ENCODE results near the gene BRWD1.

The BRWD1 gene

DNA sequence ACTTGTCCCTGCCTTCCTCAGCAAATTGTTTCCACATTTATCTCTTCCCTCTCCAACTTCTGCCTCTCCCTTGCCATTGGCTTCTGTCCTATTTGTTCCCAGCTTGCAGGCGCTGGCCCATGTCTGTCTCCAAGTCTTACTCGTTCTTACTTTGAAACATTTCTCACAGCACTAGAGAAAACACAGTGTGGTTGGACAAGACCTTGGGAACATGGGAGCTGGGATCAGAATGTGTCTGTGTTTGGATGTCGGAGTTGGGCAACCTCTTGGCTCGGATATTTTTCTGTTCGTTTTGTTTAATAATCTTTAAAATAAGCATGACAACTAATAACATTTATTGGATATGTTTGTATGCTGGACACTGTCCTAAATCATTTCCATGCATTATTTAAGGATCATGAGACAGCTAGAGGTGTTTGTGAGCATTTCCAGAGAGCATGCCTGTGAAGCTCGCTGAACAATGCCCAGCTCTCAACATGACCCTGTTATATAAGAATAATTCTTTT is 5.9 kb upstream of the BRWD1 start:
- TF ChIP-seq, protein P1, sequence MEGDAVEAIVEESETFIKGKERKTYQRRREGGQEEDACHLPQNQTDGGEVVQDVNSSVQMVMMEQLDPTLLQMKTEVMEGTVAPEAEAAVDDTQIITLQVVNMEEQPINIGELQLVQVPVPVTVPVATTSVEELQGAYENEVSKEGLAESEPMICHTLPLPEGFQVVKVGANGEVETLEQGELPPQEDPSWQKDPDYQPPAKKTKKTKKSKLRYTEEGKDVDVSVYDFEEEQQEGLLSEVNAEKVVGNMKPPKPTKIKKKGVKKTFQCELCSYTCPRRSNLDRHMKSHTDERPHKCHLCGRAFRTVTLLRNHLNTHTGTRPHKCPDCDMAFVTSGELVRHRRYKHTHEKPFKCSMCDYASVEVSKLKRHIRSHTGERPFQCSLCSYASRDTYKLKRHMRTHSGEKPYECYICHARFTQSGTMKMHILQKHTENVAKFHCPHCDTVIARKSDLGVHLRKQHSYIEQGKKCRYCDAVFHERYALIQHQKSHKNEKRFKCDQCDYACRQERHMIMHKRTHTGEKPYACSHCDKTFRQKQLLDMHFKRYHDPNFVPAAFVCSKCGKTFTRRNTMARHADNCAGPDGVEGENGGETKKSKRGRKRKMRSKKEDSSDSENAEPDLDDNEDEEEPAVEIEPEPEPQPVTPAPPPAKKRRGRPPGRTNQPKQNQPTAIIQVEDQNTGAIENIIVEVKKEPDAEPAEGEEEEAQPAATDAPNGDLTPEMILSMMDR (IDR thresholded peaks at IDR 0.05; ENCODE audit: insufficient read depth, low read depth, low read length, missing control alignments): no peak
- no peak for DNase-seq (ENCODE audit: low read depth)
- no peak overlapping the region for H3K4me3 ChIP-seq (ENCODE audit: low read depth, low read length)

DNA sequence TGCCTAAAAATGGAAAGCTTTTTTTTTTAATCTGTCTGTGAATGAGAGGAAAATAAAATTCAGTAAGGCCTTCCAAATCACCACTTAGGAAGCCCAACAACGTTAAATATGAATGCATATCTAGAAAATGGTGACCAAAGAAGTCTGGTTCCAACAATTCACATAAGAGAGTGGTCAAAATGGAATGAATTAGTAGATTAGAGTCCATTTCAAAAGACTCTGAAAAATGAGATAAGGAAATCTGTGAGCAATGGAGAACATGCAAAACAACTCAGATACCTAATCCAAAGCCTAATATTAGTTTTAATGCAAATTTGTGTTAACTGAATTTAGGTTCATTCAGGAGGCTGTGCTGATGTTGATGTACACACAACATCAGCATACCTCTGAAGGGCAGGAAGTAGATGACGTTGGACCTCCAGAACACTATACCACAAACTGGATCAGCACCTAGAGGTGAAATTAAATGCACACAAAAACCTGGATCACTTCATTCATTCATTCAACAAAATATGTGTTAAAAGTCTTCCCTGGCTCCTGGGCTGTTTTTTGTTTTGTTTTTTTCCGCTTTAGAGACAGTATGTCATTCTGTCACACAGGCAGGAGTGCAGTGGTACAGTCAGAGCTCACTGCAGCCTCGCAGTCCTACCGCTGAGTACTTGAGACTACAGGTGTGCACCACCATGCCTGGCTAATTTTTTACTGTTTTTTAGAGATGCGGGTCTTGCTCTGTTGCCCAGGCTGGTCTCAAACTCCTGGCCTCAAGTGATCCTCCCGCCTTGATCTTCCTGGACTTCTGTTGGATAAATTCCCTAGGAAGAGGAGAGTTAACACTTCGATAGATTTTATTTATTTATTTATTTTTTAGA is 4.9 kb upstream of the BRWD1 start:
- H3K4me3 ChIP-seq (ENCODE audit: low read depth, low read length): no peak overlapping the region
- TF ChIP-seq, protein P1 (IDR thresholded peaks at IDR 0.05; ENCODE audit: insufficient read depth, low read depth, low read length, missing control alignments): no peak
- DNase-seq (ENCODE audit: low read depth): no peak

DNA sequence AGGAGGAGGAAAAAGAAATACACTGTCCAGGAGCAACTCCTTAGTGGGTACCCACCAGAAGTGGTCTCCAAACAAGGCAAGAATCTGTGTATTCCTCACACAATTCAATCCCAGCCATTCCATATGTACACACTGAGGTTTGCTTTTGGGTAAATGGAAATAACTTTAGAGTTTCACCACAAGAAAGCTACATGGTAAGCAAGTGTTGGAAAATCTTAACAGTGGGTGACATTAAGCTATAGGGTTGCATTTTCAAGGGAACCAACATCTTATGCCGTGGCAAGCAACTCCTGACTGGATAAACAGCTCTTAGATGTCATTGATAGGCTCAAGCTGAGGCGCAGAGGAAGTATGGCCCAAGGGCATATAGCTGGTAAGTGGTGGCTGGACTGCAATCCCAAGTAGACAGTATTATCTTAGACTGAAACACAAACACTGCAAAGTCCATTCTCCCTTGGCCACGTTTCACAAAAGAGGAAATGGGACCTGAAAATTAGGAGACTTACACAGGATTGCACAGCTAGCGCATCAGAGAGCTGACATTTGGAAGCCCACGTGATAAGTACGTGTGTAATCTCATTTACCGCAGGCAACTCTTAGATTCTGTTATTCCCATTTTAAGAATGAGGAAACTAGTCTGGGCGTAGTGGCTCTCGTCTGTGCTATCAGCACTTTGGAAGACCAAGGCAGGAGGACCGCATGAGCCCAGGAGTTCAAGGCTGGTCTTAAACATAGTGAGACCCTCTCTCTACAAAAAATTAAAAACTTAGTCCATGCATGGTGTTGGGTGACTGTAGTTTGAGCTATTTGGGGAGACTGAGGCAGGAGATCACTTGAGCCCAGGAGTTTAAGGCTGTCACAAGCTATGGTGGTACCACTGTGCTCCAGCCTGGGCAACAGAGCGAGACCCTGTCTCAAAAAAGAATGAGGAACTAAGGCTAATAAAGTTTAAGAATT is 4.0 kb upstream of the BRWD1 start:
- TF ChIP-seq, protein P1 (IDR thresholded peaks at IDR 0.05; ENCODE audit: insufficient read depth, low read depth, low read length, missing control alignments): no peak
- DNase-seq (ENCODE audit: low read depth): no peak
- H3K4me3 ChIP-seq (ENCODE audit: low read depth, low read length): no peak overlapping the region

DNA sequence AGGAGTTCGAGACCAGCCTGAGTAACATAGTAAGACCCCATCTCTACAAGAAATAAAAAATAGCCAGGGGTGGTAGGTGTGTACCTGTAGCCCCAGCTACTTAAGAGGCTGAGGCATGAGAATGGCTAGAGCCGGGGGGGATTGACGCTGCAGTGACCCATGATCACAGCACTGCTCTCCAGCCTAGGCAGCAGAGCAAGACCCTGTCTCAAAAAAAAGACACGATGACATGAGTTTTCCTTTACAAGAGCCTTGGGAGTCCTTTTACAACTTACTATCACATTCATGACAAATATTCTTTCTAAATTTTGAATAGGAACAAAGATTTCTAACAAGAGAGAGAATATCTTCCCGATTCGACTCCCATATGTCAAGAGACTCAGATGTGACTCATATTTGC is 3.3 kb upstream of the BRWD1 start:
- TF ChIP-seq, protein P1 (IDR thresholded peaks at IDR 0.05; ENCODE audit: insufficient read depth, low read depth, low read length, missing control alignments): no peak
- H3K4me3 ChIP-seq (ENCODE audit: low read depth, low read length): no peak overlapping the region
- DNase-seq (ENCODE audit: low read depth): no peak

DNA sequence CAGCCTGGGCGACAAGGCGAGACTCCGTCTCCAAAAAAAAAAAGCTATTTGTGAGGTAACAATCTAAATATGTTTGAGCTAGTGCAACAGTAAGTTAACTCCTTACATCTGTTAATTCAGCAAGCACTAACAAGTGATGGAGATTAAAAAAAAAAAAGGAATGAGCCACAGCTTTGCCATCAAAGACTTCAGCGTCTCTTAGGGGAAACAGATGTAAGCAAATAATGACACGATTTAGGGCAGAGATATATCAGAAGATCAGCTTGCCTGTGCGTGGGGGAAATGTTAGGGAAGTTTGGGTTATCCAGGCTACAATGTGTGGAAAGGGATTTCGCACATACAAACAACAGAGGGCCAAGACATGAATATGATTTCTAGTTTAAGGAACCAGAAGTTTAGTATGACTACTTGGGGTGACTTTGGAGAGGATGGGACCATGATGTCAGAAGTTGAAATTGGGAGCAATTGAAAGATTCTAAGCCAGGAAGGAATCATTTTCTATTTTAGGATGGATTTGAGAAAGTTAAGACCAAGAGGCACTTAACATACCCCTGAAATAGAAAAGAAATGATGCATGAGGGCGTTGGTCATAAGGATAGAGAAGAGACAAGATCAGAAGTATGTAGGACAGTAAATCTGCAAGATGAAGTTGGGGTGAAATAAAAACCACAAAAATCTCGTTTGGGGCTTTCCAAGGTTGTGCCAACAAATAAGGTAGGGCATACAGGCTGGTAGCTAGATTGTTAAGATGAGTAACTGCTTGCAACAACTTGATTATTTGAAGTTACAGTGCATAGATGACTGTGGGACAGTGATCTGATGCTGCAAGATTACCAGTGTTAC is 2.4 kb upstream of the BRWD1 start:
- no peak for DNase-seq (ENCODE audit: low read depth)
- no peak overlapping the region for H3K4me3 ChIP-seq (ENCODE audit: low read depth, low read length)
- TF ChIP-seq, protein P1 (IDR thresholded peaks at IDR 0.05; ENCODE audit: insufficient read depth, low read depth, low read length, missing control alignments): no peak
